Endothelial cell of umbilical vein (primary cell): ENCODE measurements around the gene TRIM32. TPM values are rescaled to one million over a fixed set of nuclear protein-coding genes. Genes with fewer than 3 reads are reported as not detected.

Experiments
- BruUV-seq: library from RNA; stranded (reverse); fragments of 400-500 nt; replicated peaks from 2 replicates; lab custom pipeline; 2021; lab: Mats Ljungman, UMichigan
- CTCF ChIA-PET: fragments of 300-600, 350-600 bp; sonication (Branson Sonifier 250); formaldehyde crosslinking; loops from one replicate; lab custom pipeline; 2021; ENCODE audit warnings: antibody characterized with exemption, inconsistent platforms; lab: Charles Lee
- POLR2A ChIA-PET: fragments of 300-600, 350-600 bp; sonication (Branson Sonifier 250); formaldehyde crosslinking; loops from one replicate; lab custom pipeline; 2021; ENCODE audit warnings: antibody characterized with exemption, inconsistent platforms; lab: Charles Lee
- DNase-seq: peaks from one replicate; pipeline ENCODE4 v3.0.0-alpha.2; 2011; ENCODE audit warnings: low read depth, low spot score
- FAIRE-seq: peaks from 2 replicates; lab custom pipeline; 2011; peaks lifted over from hg19 to GRCh38; lab: Jason Lieb, UNC
- H2AFZ ChIP-seq: 2 replicates; pipeline ENCODE4 v1.6.0; 2012; ENCODE audit warnings: low read depth, low read length, control low read depth, inconsistent platforms
- H3K27ac ChIP-seq: 2 replicates; pipeline ENCODE4 v1.5.1; 2011; ENCODE audit warnings: low read depth, mild to moderate bottlenecking, control low read depth, low read length, moderate library complexity; ENCODE audit not compliant: insufficient read depth
- H3K27me3 ChIP-seq, 2 experiments: 2 replicates each; pipeline versions ENCODE4 v1.6.0 to v1.6.1; 2011; ENCODE audit warnings: low read length in 2 of 2, mixed read lengths in 1 of 2; ENCODE audit not compliant: control insufficient read depth in 2 of 2, insufficient read depth in 2 of 2
- H3K36me3 ChIP-seq, 2 experiments: 2 replicates in 1 of 2; 3 replicates in 1 of 2; pipeline ENCODE4 v1.5.1; 2011; ENCODE audit warnings: low read length in 2 of 2, mild to moderate bottlenecking in 1 of 2, moderate library complexity in 1 of 2; ENCODE audit not compliant: control insufficient read depth in 2 of 2, insufficient read depth in 2 of 2; ENCODE audit errors: extremely low read depth in 1 of 2
- H3K4me1 ChIP-seq: 3 replicates; pipeline ENCODE4 v1.5.1; 2011; ENCODE audit warnings: mild to moderate bottlenecking, low read length; ENCODE audit not compliant: control insufficient read depth, insufficient read depth; ENCODE audit errors: extremely low read depth
- H3K4me2 ChIP-seq: 2 replicates; pipeline ENCODE4 v1.6.1; 2011; ENCODE audit warnings: low read length, control low read depth, mixed read lengths; ENCODE audit not compliant: insufficient read depth
- H3K4me3 ChIP-seq, 3 experiments: fragments of 200-600 bp in 1 of 3; sonication (generic), shearing (Covaris generic) in 1 of 3; replicated peaks in 1 of 3; 2 replicates each; pipeline ENCODE4 v1.5.1; 2011 to 2016; ENCODE audit warnings: control low read depth in 3 of 3, low read length in 3 of 3, mild to moderate bottlenecking in 2 of 3, inconsistent platforms in 1 of 3, low read depth in 1 of 3, moderate library complexity in 1 of 3; ENCODE audit not compliant: insufficient read depth in 1 of 3
- H3K79me2 ChIP-seq: 2 replicates; pipeline ENCODE4 v1.6.0; 2012; ENCODE audit warnings: low read length, inconsistent platforms; ENCODE audit not compliant: control insufficient read depth, insufficient read depth
- H3K9ac ChIP-seq: replicated peaks from 2 replicates; pipeline ENCODE3; 2011; ENCODE audit warnings: low read length, control low read depth; ENCODE audit not compliant: insufficient read depth; ENCODE audit errors: extremely low read depth
- H3K9me1 ChIP-seq: replicated peaks from 3 replicates; pipeline ENCODE4 v1.6.0; 2011; ENCODE audit warnings: mild to moderate bottlenecking, low read length; ENCODE audit not compliant: control insufficient read depth, insufficient read depth; ENCODE audit errors: extremely low read depth
- H3K9me3 ChIP-seq: replicated peaks from 2 replicates; pipeline ENCODE4 v1.5.1; 2012; ENCODE audit warnings: low read length, inconsistent platforms; ENCODE audit not compliant: control insufficient read depth, insufficient read depth
- H4K20me1 ChIP-seq: replicated peaks from 2 replicates; pipeline ENCODE3; 2011; ENCODE audit warnings: mild to moderate bottlenecking, low read length; ENCODE audit not compliant: control insufficient read depth, insufficient read depth; ENCODE audit errors: extremely low read depth
- EZH2 ChIP-seq: IDR thresholded peaks from 2 replicates; pipeline ENCODE4 v1.6.1; 2012; ENCODE audit warnings: borderline replicate concordance, low read depth, mild to moderate bottlenecking, moderate library complexity, low read length, inconsistent platforms; ENCODE audit not compliant: severe bottlenecking
- FOS ChIP-seq: IDR thresholded peaks from 2 replicates; pipeline ENCODE4 v1.6.1; 2011; ENCODE audit warnings: mild to moderate bottlenecking, low read length, moderate library complexity, borderline replicate concordance; ENCODE audit not compliant: insufficient read depth
- GATA2 ChIP-seq: IDR thresholded peaks from 2 replicates; pipeline ENCODE4 v1.7.0; 2011; ENCODE audit warnings: low read depth, mild to moderate bottlenecking, moderate library complexity, mixed read lengths, low read length; ENCODE audit not compliant: insufficient read length, insufficient read depth
- JUN ChIP-seq: IDR thresholded peaks from 2 replicates; pipeline ENCODE4 v1.6.1; 2011; ENCODE audit warnings: borderline replicate concordance, low read depth; ENCODE audit not compliant: insufficient read length, insufficient read depth
- MYC ChIP-seq: IDR thresholded peaks from one replicate; pipeline ENCODE4 v1.6.1; 2011; ENCODE audit warnings: mild to moderate bottlenecking, low read depth, low read length
- POLR2A ChIP-seq: IDR thresholded peaks from 2 replicates; pipeline ENCODE4 v1.6.1; 2012; ENCODE audit warnings: low read depth, mild to moderate bottlenecking, control low read depth, low read length
- POLR2AphosphoS5 ChIP-seq: IDR thresholded peaks from 2 replicates; pipeline ENCODE4 v1.6.1; 2012; ENCODE audit warnings: low read depth, mild to moderate bottlenecking, control low read depth, low read length, moderate library complexity; ENCODE audit not compliant: insufficient read depth
- dilution Hi-C: fragments of 300-500 bp; cut with MboI; formaldehyde crosslinking; loops from one replicate; pipeline ENCODE4 v1.15.0; 2019; ENCODE audit warnings: low sequenced_read_pairs; ENCODE audit not compliant: extremely low pct_ligation_motif_present
- intact Hi-C: fragments of 100-400 bp; cut with micrococcal nuclease; formaldehyde crosslinking; loops from one replicate; pipeline ENCODE4 v1.10.0; 2022
- polyA plus RNA-seq, 4 experiments: library from polyadenylated mRNA; depleted of rRNA in 3 of 4; stranded (reverse) in 3 of 4; unstranded in 1 of 4; fragments of >200 nt; gene quantifications; 2 replicates each; pipeline versions ENCODE4 v1.2.1 to v1.2.3, GENCODE V29; 2011 to 2012; ENCODE audit warnings: missing spikeins in 1 of 4
- total RNA-seq: library from RNA; stranded (reverse); gene quantifications from 2 replicates; pipeline ENCODE4 v1.2.3, GENCODE V29; 2021
- TF ChIP-seq, protein P1 (sequence below): IDR thresholded peaks from 2 replicates; pipeline ENCODE4 v1.6.1; 2011; ENCODE audit not compliant: insufficient read depth, insufficient read length
- TF ChIP-seq, protein P2 (sequence below), 2 donors: IDR thresholded peaks; 1 replicate in 1 of 2; 2 replicates in 1 of 2; pipeline ENCODE4 v1.5.1; 2011; ENCODE audit warnings: low read length in 2 of 2, mild to moderate bottlenecking in 2 of 2, moderate library complexity in 2 of 2, control low read depth in 1 of 2, inconsistent platforms in 1 of 2, low read depth in 1 of 2; ENCODE audit not compliant: insufficient read depth in 1 of 2; ENCODE audit errors: extremely low read depth in 1 of 2

The TRIM32 gene
- total and polyA plus RNA-seq, 2 donors (not counting 3 experiments of a cell fraction or from before 2014, with no cell fraction given) = 10.8 to 18.4 TPM

GRCh38 chr9:116694785-116695291 is 7.7 kb downstream of the TRIM32 start:
- Histone ChIP-seq H4K20me1 (peaks cover 2% of the 10 kb centered on the region), H3K27ac (no peak overlapping the region), H3K9me3 (no peaks in the 10 kb centered on the region), H3K27me3 (no peaks in the 10 kb centered on the region), H3K4me2 (no peak overlapping the region), H3K4me3 (no peak overlapping the region), H3K9me1 (peaks cover 4% of the 10 kb centered on the region), H3K79me2 (peaks cover 42% of the 10 kb centered on the region), H2AFZ (no peak overlapping the region), H3K9ac (no peak overlapping the region), H3K36me3 (peaks cover 9 to 23% of the 10 kb centered on the region in 2 experiments), H3K4me1 (no peaks in the 10 kb centered on the region)
- intact Hi-C loops (no loop called here), dilution Hi-C loops (no loop called here)
- DNase-seq = no peak
- no peak for FAIRE-seq
- no TSS peak for BruUV-seq
- ChIA-PET POLR2A (no interaction called here), CTCF (interaction anchor here (1.0 kb wide), 1 partner anchor 8 kb away, joined by 4 read pairs; no protein-coding TSS in a partner anchor)
- TF ChIP-seq MYC = no peak
- TF ChIP-seq POLR2A = no peak
- no peak for TF ChIP-seq GATA2
- TF ChIP-seq, protein P1, sequence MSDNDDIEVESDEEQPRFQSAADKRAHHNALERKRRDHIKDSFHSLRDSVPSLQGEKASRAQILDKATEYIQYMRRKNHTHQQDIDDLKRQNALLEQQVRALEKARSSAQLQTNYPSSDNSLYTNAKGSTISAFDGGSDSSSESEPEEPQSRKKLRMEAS = no peak
- no peak for TF ChIP-seq FOS
- TF ChIP-seq JUN = no peak
- no peak for TF ChIP-seq EZH2

- Histone ChIP-seq H3K79me2 (peaks cover 43% of the 10 kb centered on the region), H3K4me3 (no peak overlapping the region), H3K36me3 (peaks cover 9 to 24% of the 10 kb centered on the region in 2 experiments), H3K9me3 (no peaks in the 10 kb centered on the region), H3K27me3 (no peaks in the 10 kb centered on the region), H3K4me1 (no peaks in the 10 kb centered on the region), H3K9me1 (peaks cover 4% of the 10 kb centered on the region), H3K9ac (no peak overlapping the region), H3K27ac (no peak overlapping the region), H4K20me1 (peaks cover 2% of the 10 kb centered on the region), H2AFZ (no peak overlapping the region), H3K4me2 (no peak overlapping the region)
- DNase-seq = no peak
- POLR2A ChIA-PET = no interaction called here
- no TSS peak for BruUV-seq
- TF ChIP-seq, protein P2, sequence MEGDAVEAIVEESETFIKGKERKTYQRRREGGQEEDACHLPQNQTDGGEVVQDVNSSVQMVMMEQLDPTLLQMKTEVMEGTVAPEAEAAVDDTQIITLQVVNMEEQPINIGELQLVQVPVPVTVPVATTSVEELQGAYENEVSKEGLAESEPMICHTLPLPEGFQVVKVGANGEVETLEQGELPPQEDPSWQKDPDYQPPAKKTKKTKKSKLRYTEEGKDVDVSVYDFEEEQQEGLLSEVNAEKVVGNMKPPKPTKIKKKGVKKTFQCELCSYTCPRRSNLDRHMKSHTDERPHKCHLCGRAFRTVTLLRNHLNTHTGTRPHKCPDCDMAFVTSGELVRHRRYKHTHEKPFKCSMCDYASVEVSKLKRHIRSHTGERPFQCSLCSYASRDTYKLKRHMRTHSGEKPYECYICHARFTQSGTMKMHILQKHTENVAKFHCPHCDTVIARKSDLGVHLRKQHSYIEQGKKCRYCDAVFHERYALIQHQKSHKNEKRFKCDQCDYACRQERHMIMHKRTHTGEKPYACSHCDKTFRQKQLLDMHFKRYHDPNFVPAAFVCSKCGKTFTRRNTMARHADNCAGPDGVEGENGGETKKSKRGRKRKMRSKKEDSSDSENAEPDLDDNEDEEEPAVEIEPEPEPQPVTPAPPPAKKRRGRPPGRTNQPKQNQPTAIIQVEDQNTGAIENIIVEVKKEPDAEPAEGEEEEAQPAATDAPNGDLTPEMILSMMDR (IDR thresholded peaks at IDR 0.05; ENCODE audit: extremely low read depth in 1 of 2, insufficient read depth in 1 of 2, low read depth in 1 of 2, low read length in 2 of 2) = no peak
- TF ChIP-seq MYC (no peak), FOS (no peak), JUN (no peak), POLR2AphosphoS5 (no peak), EZH2 (no peak), POLR2A (no peak), GATA2 (no peak)
- TF ChIP-seq, protein P1 = no peak
- dilution Hi-C loops (no loop called here), intact Hi-C loops (no loop called here)
- no peak for FAIRE-seq
- CTCF ChIA-PET = interaction anchor here (1.0 kb wide), 1 partner anchor 9 kb away, joined by 4 read pairs; no protein-coding TSS in a partner anchor
Observed at GRCh38 chr9:116695438-116695837, 8.3 kb downstream of the TRIM32 start.
